Measurements from ENCODE around the gene NUP37.

GRCh38 chr12:102059343-102059742 is 60.6 kb downstream of the NUP37 start:
- TF ChIP-seq CTCF (conservative IDR thresholded peaks at IDR 0.05) (no peak), ZFX (IDR thresholded peaks at IDR 0.05) (no peak)

Data from C4-2B (cell line).